H7 (cell line): ENCODE results near the gene SPSB4. TPM values are rescaled to one million over a fixed set of nuclear protein-coding genes. Genes with fewer than 3 reads are reported as not detected.
A peak's percentile ranks its signal among the peaks of the same experiment; 100 is the strongest.

Experiments used
- DNase-seq: peaks from one replicate; pipeline ENCODE4 v3.0.0; 2012
- H3K27me3 ChIP-seq: 2 replicates; pipeline ENCODE4 v1.6.0; 2011; ENCODE audit warnings: mild to moderate bottlenecking, low read length; ENCODE audit not compliant: control insufficient read depth, insufficient read depth
- H3K36me3 ChIP-seq: replicated peaks from 2 replicates; pipeline ENCODE4 v1.5.1; 2011; ENCODE audit warnings: low read length; ENCODE audit not compliant: control insufficient read depth, insufficient read depth
- H3K4me3 ChIP-seq: 2 replicates; pipeline ENCODE4 v1.5.1; 2011; ENCODE audit warnings: low read depth, mild to moderate bottlenecking, control low read depth, low read length, moderate library complexity; ENCODE audit not compliant: insufficient read depth
- total RNA-seq: library from RNA; depleted of rRNA; stranded (reverse); fragments of >200 nt; shearing (Covaris generic); gene quantifications from 2 replicates; pipeline ENCODE4 v1.2.3, GENCODE V29; 2014

SPSB4 gene
- total RNA-seq, 1 experiment from 2014 or later, result 35.6 TPM

GRCh38 chr3:141044695-141045641 is 6.2 kb upstream of the SPSB4 start:
- H3K36me3 ChIP-seq, result no peaks in the 10 kb centered on the region
- no peak overlapping the region for H3K4me3 ChIP-seq
- H3K27me3 ChIP-seq, result no peaks in the 10 kb centered on the region; the same call in 1 of the 2 replicates
- DNase-seq, result no peak

DNA sequence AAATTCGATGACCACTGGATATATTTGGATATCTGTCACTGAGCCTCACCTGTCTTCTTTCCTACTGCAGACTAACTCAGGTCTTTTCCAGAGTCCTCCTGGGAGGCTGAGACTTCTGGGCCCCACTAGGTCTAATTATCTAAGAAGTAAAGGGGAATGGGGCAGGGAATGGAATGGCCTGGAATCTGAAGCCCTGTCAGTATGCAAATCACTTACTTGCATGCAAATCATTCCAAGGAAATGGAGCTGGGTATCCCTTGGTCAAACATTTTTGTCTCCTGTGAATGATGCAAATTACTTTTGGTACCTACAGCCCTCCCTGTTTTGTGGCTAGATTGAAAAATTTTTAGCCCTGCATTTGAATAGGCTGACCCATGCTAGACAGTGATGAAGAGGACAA is 5.3 kb upstream of the SPSB4 start:
- no peaks in the 10 kb centered on the region for H3K36me3 ChIP-seq
- peaks cover 2% of the 10 kb centered on the region for H3K27me3 ChIP-seq
- peak; percentile 28 for DNase-seq
- H3K4me3 ChIP-seq, result no peak overlapping the region

GRCh38 chr3:141047168-141047567 is 4.0 kb upstream of the SPSB4 start:
- Histone ChIP-seq H3K36me3 (no peaks in the 10 kb centered on the region), H3K4me3 (no peak overlapping the region), H3K27me3 (peaks cover 5% of the 10 kb centered on the region)
- DNase-seq, result no peak

DNA sequence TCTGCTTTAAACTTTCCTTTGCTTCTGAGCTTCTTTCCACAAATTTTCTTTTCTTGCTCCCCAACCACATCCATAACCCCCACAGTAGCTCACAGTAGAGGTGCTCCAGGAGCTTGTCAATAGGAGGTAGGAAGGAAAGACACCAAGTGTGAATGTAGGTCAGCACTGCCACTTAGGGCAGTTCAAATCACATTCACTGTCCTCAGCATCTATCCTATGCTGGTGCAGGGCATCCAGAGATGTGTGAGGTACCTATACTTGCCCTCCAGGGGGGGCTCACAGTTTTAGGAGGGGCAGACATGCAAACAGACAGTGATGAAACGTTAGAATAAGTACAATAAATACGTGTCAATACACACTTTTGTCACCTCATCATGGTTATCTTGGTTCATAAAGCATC is 1.5 kb upstream of the SPSB4 start:
- H3K36me3 ChIP-seq, result no peaks in the 10 kb centered on the region
- DNase-seq, result peak; percentile 62
- peaks cover 7% of the 10 kb centered on the region for H3K27me3 ChIP-seq
- no peak overlapping the region for H3K4me3 ChIP-seq

DNA sequence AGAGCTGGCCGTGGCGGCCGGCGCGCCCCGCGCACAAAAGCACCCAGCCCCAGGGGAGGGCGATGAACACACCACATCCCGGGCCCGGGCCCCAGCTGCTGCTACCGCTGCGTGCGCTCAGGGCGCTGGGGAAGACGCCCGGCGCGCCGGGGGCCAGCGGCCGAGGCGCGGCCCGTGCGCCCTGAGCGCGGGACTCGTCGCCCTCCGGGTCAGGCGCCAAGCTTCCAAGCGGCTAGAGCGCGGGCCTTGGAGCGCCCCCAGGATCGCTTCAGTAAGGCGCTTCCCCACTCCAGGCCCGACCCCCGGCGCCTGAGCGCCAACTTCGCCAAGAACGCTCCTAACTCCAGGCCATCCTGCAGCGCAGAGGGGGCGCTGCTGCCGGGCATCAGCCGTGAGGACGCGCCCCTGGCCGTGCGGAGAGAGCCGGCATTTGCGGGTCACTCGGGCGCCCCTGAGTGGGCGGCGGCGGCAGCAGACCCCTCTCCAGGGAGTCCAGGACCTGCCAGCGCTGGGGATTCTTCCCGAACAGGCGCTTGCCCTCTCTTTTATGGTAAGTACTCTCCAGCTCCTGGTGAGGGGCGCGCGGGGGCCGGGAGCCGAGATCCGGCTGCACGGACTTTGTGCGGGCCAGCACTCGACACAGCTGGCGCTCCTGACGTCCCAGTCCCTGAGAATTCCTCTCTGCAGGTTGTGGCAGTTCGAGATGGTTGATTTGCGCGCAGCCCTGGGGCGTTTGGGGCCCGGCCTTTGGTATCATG is 475 bp downstream of the SPSB4 start:
- peak; percentile 89 for DNase-seq
- Histone ChIP-seq H3K27me3 (peaks cover 7% of the 10 kb centered on the region), H3K36me3 (no peaks in the 10 kb centered on the region), H3K4me3 (peak overlapping the region; percentile 56)

GRCh38 chr3:141052201-141053069 is 1.3 kb downstream of the SPSB4 start:
- Histone ChIP-seq H3K36me3 (no peaks in the 10 kb centered on the region), H3K4me3 (peak overlapping the region; percentile 56), H3K27me3 (peaks cover 7% of the 10 kb centered on the region)
- DNase-seq, result peak; percentile 82

DNA sequence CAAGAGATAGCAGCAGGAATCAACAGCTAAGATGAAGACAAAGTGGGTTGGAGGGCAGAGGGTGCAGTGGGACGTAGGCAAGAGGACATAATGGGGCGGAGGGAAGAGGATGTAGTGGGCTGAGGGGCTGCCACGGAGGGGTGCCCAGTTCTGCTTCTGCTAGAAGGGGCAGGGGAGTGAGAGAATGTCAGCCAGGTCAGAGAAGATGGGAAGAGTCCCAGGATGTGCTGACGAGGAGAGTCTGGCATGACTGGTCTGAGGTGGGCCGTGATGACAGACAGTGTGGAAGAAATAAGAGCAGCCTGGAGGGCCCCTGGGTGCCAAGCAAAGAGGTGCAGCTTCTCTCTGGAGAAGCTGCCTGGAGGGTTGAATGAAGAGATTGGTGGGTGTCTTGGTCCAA is 4.0 kb downstream of the SPSB4 start:
- no peak for DNase-seq
- Histone ChIP-seq H3K4me3 (no peak overlapping the region), H3K36me3 (no peaks in the 10 kb centered on the region), H3K27me3 (peaks cover 7% of the 10 kb centered on the region; the same call in 1 of the 2 replicates)

DNA sequence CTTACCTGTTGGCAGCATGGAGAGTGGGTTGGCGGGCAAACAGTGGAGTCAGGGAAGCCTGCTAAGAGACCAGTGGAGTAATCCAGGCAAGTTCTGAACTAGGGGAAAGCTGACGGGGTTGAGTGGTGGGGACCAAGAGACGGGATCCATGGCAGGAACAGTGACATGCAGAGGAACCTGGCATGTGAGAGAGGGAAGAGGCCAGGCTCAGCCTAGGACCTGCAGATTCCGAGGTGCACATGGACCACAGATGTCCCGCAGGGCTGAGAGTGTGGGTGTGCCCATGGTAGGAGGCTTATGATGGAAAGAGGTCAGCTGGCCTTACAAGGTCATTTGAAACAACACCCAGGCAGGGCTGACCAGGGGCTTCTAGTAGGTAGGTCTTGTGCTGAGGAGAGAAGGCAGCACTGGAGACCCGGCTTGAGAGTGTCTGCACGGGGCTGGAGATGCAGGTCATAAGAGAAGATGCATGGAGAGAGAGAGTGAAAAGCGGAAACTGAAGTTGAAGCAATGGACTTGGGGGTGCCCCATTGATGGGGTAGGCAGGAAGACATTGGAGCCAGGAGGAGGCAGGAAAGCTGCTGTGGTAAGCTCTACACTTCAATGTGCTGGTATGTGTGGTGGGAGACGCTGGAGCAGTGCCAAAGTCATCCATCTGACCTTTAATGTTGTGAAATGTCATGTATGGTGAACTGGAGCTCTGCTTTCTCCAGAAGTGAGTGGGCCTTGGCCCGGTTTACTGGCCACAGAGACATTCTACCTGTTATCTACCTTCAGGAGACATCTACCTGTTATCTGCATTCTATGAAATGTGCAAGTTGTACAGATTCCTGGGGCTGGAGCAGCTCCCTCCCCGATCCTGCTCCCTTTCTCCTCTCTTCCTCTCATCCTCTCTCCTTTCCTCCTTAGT is 4.6 kb downstream of the SPSB4 start:
- no peaks in the 10 kb centered on the region for H3K36me3 ChIP-seq
- no peak overlapping the region for H3K4me3 ChIP-seq
- peaks cover 4% of the 10 kb centered on the region; the same call in 1 of the 2 replicates for H3K27me3 ChIP-seq
- no peak for DNase-seq

DNA sequence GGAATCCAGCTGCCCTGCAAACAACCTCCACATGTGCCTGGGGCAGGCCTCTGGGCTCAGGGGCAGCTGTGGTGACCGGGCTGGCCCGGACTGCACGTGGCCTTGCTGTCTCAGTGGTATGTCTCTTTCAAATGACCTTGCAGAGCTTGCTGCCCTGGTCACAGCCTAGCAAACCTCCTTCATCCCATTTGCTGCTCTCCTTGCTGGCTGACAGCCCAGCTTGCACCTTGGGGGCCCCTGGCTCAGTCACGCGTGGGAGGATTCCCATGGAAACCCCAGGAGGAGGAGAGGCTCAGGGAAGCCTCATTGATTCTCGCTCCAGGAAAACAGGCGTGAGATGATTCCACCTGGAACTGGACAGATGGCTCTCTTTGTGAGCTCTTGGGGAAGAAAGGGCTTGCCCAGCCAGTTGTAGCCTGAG is 5.6 kb downstream of the SPSB4 start:
- Histone ChIP-seq H3K36me3 (no peaks in the 10 kb centered on the region), H3K4me3 (no peak overlapping the region), H3K27me3 (peaks cover 4% of the 10 kb centered on the region; the same call in 1 of the 2 replicates)
- peak; percentile 35 for DNase-seq

- DNase-seq, result no peak
- no peaks in the 10 kb centered on the region for H3K36me3 ChIP-seq
- H3K4me3 ChIP-seq, result no peak overlapping the region
- H3K27me3 ChIP-seq, result peaks cover under 1% of the 10 kb centered on the region; the same call in 1 of the 2 replicates
Measured at GRCh38 chr3:141057436-141057835, 6.3 kb downstream of the SPSB4 start.

- H3K27me3 ChIP-seq, result no peaks in the 10 kb centered on the region
- H3K4me3 ChIP-seq, result no peak overlapping the region
- DNase-seq, result no peak
- H3K36me3 ChIP-seq, result no peaks in the 10 kb centered on the region
Measured at GRCh38 chr3:141057946-141058800, 7.0 kb downstream of the SPSB4 start.

DNA sequence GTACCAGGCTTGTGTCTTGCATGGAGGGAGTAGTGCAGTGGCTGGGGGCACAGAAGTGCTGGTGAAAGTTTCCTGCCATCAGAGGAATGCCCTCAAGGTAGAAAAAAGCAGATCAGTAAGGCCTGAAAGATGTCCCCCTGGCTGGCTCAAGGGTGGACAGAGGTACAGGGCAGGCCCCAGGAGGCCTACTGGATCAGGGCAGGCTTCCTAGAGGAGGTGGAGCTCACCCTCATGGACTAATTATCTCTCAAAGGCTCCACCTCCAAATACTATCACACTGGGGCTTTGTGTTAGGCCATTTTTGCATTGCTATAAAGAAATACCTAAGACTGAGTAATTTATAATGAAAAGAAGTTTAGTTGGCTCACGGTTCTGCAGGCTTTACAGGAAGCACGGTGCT is 7.8 kb downstream of the SPSB4 start:
- no peak for DNase-seq
- no peaks in the 10 kb centered on the region for H3K27me3 ChIP-seq
- no peaks in the 10 kb centered on the region for H3K36me3 ChIP-seq
- H3K4me3 ChIP-seq, result no peak overlapping the region

DNA sequence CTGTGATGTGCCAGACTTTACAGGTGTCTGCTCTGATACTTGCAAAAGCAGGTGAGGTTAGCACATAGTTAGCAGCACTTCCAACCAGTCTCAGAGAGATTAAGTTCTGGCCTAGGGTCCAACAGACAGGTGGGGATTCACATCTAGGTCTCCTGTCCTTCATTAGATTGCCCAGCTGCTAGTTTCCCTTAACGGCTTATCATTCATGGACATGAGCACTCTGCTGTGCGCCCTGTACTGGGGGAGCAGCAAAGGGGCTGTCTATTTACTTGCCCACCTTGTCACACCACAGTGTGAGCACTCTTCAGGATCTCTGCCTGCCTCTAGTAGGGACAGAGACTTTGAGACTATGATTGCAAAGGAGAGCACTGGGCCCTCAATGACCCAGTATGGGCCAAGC is 8.7 kb downstream of the SPSB4 start:
- no peak overlapping the region for H3K4me3 ChIP-seq
- no peak for DNase-seq
- H3K27me3 ChIP-seq, result no peaks in the 10 kb centered on the region
- H3K36me3 ChIP-seq, result no peaks in the 10 kb centered on the region
